GM20431 (cell line): ENCODE results near the gene SORBS1.

Experiments used
- in situ Hi-C: fragments of 300-500 bp; cut with MseI, MboI; formaldehyde crosslinking; loops from one replicate; pipeline ENCODE4 v1.15.0; 2020; ENCODE audit warnings: low sequenced_read_pairs; ENCODE audit not compliant: unreplicated experiment

Gene SORBS1

GRCh38 chr10:95445223-95445836, 115.8 kb downstream of the SORBS1 start:
- in situ Hi-C loops, result no loop called here

GRCh38 chr10:95444792-95445191, 116.4 kb downstream of the SORBS1 start:
- in situ Hi-C loops, result no loop called here

GRCh38 chr10:95443636-95444035, 117.5 kb downstream of the SORBS1 start:
- in situ Hi-C loops, result no loop called here

GRCh38 chr10:95442341-95442740, 118.8 kb downstream of the SORBS1 start:
- in situ Hi-C loops, result no loop called here

- in situ Hi-C loops, result no loop called here
These were observed 119.6 kb downstream of the SORBS1 start for GRCh38 chr10:95441547-95441923.

- in situ Hi-C loops, result no loop called here
These were observed 120.2 kb downstream of the SORBS1 start for GRCh38 chr10:95440756-95441546.

- in situ Hi-C loops, result no loop called here
These were observed 121.0 kb downstream of the SORBS1 start for GRCh38 chr10:95440038-95440725.

GRCh38 chr10:95438781-95439180, 122.4 kb downstream of the SORBS1 start:
- in situ Hi-C loops, result loop anchor here (10.0 kb wide), 1 partner anchor 166 kb away; no protein-coding TSS in a partner anchor

- in situ Hi-C loops, result loop anchor here (10.0 kb wide), 1 partner anchor 167 kb away; no protein-coding TSS in a partner anchor
These were observed 123.5 kb downstream of the SORBS1 start for GRCh38 chr10:95437669-95438068.

GRCh38 chr10:95435548-95436279, 125.5 kb downstream of the SORBS1 start:
- in situ Hi-C loops, result loop anchor here (10.0 kb wide), 1 partner anchor 169 kb away; no protein-coding TSS in a partner anchor

GRCh38 chr10:95434583-95434982, 126.6 kb downstream of the SORBS1 start:
- in situ Hi-C loops, result loop anchor here (10.0 kb wide), 1 partner anchor 170 kb away; no protein-coding TSS in a partner anchor

GRCh38 chr10:95431900-95432342, 129.2 kb downstream of the SORBS1 start:
- in situ Hi-C loops, result loop anchor here (10.0 kb wide), 1 partner anchor 173 kb away; no protein-coding TSS in a partner anchor

- in situ Hi-C loops, result loop anchor here (10.0 kb wide), 1 partner anchor 174 kb away; no protein-coding TSS in a partner anchor
These were observed 130.8 kb downstream of the SORBS1 start for GRCh38 chr10:95430231-95430951.

- in situ Hi-C loops, result loop anchor here (10.0 kb wide), 1 partner anchor 175 kb away; no protein-coding TSS in a partner anchor
These were observed 131.5 kb downstream of the SORBS1 start for GRCh38 chr10:95429639-95430038.

- in situ Hi-C loops, result no loop called here
These were observed 132.5 kb downstream of the SORBS1 start for GRCh38 chr10:95428701-95429100.

- in situ Hi-C loops, result no loop called here
These were observed 134.7 kb downstream of the SORBS1 start for GRCh38 chr10:95426482-95426881.

GRCh38 chr10:95425592-95426465, 135.3 kb downstream of the SORBS1 start:
- in situ Hi-C loops, result no loop called here
